WI38 (cell line): ENCODE measurements around the gene KCNAB1.
"Not testable (repeated sequence)": the region's sequence is repeated elsewhere in the genome, so short reads cannot be mapped to it uniquely, and the experiment has no call there.

Experiments
- H3K4me3 ChIP-seq: 2 replicates; pipeline ENCODE4 v1.5.1; 2011; ENCODE audit warnings: low read depth, mild to moderate bottlenecking, control low read depth, low read length
- TF ChIP-seq, protein P1 (sequence below): IDR thresholded peaks from 2 replicates; pipeline ENCODE4 v1.5.1; 2012; ENCODE audit warnings: low read depth, mild to moderate bottlenecking, control low read depth, low read length

The KCNAB1 gene

DNA sequence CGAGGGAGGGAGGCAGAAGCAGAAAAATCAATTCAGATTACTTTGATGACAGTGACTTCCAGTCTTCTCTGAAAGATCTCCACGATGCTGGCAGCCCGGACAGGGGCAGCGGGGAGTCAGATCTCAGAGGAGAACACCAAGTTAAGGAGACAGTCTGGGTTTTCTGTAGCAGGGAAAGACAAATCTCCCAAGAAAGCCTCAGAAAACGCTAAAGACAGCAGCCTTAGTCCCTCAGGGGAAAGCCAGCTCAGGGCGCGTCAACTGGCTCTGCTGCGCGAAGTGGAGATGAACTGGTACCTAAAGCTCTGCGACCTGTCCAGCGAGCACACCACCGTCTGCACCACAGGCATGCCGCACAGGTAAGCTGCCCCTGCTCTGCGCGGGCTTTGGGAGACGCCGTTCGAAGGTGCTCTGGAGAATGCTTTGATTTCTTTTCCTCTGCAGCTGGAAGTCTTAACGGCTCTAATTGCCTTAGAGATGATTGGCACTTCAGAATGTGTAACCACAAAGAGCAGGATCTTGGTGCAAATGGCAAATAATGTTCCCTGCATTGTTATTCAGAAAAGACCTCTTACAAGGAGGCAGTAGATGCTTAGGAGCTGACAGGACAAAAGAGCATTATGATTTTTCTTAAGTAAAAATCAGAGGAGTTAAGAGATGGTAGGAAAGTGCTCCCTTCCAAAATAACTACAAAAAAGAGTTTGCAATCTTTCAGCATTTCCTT is at the start of gene KCNAB1:
TSS of gene KCNAB1 (plus strand) at position 51 of the 724 bp plus-strand sequence.
- H3K4me3 ChIP-seq, result no peak within 1 kb of the TSS
- TF ChIP-seq, protein P1, sequence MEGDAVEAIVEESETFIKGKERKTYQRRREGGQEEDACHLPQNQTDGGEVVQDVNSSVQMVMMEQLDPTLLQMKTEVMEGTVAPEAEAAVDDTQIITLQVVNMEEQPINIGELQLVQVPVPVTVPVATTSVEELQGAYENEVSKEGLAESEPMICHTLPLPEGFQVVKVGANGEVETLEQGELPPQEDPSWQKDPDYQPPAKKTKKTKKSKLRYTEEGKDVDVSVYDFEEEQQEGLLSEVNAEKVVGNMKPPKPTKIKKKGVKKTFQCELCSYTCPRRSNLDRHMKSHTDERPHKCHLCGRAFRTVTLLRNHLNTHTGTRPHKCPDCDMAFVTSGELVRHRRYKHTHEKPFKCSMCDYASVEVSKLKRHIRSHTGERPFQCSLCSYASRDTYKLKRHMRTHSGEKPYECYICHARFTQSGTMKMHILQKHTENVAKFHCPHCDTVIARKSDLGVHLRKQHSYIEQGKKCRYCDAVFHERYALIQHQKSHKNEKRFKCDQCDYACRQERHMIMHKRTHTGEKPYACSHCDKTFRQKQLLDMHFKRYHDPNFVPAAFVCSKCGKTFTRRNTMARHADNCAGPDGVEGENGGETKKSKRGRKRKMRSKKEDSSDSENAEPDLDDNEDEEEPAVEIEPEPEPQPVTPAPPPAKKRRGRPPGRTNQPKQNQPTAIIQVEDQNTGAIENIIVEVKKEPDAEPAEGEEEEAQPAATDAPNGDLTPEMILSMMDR, result no peak

DNA sequence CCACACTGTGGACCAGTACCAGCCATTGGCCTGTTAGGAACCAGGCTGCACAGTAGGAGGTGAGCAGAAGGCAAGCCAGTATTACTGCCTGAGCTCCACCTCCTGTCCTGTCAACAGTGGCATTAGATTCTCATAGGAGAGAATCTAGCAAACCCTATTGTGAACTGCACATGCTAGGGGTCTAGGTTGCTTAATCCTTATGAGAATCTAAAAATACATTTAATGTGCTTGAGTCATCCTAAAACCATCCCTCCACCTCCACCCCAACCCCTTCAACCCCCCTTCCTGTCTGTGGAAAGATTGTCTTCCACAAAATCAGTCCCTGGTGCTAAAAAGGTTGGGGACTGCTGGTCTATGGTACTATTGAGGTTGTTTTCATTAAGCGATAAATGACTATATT is 49.3 kb upstream of the KCNAB1 start:
- TF ChIP-seq, protein P1, result no peak
- no peak overlapping the region for H3K4me3 ChIP-seq

DNA sequence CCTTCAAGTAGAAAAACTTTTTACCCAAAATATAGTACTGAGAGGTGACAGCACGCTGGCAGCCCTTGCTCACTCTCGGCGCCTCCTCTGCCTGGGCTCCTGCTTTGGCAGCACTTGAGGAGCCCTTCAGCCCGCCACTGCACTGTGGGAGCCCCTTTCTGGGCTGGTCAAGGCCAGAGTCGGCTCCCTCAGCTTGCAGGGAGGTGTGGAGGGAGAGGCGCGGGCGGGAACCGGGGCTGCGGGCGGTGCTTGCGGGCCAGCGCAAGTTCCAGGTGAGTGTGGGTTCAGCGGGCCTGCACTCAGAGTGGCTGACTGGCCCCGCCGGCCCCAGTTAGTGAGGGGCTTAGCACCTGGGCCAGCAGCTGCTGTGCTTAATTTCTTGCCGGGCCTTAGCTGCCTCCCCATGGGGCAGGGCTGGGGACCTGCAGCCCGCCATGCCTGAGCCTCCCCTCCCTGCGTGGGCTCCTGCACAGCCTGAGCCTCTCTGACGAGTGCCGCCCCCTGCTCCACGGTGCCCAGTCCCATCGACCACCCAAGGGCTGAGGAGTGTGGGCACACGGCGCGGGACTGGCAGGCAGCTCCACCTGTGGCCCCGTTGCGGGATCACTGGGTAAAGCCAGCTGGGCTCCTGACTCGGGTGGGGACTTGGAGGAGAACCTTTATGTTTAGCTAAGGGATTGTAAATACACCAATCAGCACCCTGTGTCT is 47.3 kb upstream of the KCNAB1 start:
- H3K4me3 ChIP-seq, result not testable (repeated sequence)

DNA sequence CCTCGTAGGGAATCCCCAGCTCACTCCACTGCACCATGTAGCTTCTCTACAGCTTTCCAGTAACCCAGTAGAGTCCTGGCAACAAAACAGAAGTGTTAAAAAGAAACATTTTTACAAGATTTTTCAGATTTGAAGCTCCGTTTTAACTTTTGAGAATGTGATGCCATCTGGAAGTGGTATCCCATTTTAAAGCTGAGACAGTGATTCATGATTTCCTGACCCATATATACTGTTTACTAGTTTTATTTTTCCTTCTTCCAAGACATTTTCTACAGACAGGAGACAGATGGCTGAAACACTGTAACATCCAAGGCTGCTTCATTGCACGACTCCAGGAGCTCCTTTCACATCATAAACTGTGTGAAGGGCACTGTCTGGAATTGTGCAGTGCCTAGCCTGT is 30.3 kb upstream of the KCNAB1 start:
- no peak overlapping the region for H3K4me3 ChIP-seq
- TF ChIP-seq, protein P1, result no peak

DNA sequence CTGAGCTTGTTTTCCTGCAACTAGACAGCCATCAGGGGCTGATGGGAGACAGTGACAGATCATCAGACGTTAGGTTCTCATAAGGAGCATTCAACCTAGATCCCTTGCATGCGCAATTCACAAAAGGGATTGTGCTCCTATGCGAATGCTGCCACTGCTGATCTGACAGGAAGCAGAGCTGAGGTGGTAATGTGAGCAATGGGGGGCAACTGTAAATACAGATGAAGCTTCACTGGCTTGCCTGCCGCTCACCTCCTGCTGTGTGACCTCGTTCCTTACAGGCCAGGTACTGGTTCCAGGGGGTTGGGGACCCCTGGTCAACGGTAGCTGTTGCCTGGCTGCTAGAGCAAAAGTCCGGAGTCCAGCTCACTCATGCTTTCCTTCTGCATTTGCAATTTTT is 26.4 kb upstream of the KCNAB1 start:
- no peak overlapping the region for H3K4me3 ChIP-seq
- TF ChIP-seq, protein P1, result no peak

DNA sequence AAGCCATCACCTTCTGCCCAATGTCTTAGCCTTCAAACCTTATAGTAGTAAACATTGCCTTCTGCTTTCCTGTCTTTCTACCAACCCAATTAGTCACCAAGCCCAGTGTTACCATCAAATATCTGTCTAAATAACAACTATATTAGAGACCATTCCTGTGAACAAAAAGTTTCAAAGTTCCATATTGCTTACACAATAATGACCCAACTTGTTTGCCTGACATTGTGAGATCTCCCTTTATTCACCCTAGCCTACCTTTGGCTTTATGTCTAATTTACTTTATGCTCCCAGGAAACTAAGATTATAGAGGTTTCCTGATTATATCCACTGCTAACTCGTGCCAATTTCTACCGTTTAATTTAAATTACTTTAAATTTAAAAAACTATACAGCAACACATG is 26.0 kb upstream of the KCNAB1 start:
- TF ChIP-seq, protein P1, result no peak
- H3K4me3 ChIP-seq, result no peak overlapping the region

DNA sequence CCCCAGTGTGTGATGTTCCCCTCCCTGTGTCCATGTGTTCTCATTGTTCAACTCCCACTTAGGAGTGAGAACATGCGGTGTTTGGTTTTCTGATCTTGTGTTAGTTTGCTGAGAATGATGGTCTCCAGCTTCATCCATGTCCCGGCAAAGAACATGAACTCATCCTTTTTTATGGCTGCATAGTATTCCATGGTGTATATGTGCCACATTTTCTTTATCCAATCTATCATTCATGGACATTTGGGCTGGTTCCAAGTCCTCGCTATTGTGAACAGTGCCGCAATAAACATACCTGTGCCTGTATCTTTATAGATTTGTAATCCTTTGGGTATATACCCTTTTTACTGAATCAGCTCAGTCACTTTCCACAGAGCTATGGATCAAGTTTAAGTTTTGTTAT is 24.7 kb upstream of the KCNAB1 start:
- not testable (repeated sequence) for H3K4me3 ChIP-seq

DNA sequence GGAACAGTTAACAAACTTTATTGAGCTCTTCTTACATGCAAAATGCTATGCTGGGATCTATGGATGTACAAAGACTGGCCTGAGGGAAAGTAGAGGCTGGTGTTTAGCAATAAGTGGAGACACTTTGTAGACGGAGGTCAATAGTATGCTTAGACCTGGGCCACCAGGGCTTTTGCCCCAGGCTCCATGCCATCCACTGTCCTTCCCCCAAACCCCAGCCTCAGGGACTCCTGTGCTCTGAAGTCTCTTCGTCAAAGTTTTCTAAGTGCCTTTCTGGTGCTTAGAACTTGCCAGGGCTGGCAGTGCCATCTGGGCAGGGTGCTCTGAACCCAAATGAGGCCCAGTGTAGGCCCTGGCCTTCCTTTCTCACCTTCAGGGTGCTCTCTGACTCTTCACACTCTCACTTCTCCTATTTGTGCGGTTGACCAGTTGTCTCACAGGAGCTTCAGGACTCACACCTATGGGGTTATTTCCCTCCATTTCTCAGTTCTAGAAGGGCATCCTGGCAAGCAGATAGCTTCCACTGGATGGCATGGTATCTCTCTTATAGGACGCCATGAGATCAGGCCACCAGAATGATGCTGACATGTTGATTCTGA is 21.8 kb upstream of the KCNAB1 start:
- TF ChIP-seq, protein P1, result no peak
- no peak overlapping the region for H3K4me3 ChIP-seq

DNA sequence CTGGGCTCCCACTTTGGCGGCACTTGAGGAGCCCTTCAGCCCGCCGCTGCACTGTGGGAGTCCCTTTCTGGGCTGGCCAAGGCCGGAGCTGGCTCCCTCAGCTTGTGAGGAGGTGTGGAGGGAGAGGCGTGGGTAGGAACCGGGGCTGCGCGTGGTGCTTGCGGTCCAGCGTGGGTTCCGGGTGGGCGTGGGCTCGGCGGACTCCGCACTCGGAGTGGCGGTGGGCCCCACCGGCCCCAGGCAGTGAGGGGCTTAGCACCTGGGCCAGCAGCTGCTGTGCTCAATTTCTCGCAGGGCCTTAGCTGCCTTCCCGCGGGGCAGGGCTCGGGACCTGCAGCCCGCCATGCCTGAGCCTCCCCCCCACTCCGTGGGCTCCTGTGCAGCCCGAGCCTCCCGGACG is 21.0 kb upstream of the KCNAB1 start:
- H3K4me3 ChIP-seq, result not testable (repeated sequence)

DNA sequence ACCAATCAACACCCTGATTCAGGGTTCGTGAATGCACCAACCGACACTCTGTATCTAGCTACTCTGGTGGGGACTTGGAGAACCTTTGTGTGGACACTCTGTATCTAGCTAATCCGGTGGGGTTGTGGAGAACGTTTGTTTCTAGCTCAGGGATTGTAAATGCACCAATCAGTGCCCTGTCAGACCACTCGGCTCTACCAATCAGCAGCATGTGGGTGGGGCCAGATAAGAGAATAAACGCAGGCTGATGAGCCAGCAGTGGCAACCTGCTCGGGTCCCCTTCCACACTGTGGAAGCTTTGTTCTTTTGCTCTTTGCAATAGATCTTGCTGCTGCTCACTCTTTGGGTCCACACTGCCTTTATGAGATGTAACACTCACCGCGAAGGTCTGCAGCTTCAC is 20.4 kb upstream of the KCNAB1 start:
- not testable (repeated sequence) for H3K4me3 ChIP-seq
